HuH-7.5 (cell line): ENCODE data around the gene AGA.

Experiments
- DNase-seq: peaks from one replicate; pipeline ENCODE4 v3.0.0; 2011; ENCODE audit warnings: low spot score

Gene AGA

DNA sequence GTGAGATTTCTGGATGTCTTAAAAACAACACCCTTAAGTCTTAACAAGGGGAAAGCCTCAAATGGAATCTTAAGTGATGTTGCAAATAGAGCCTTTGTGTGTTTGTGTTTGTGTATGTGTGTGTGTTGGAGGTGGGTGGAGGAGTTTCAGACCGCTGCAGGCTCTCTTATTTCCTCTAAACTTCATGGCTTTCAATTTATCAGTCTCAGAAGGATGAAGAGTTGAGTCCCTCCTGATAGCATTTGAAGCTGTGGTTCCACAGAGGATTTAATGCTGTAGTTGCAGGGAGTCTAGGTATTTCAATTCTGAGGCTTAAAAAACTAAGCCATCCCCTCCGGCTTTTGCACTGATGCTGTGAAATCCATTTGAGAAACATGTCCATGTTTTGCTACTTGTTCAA, 4.3 kb upstream of the AGA start:
- DNase-seq, result no peak

- no peak for DNase-seq
Measured at GRCh38 chr4:177444911-177445736, 2.9 kb upstream of the AGA start.

DNA sequence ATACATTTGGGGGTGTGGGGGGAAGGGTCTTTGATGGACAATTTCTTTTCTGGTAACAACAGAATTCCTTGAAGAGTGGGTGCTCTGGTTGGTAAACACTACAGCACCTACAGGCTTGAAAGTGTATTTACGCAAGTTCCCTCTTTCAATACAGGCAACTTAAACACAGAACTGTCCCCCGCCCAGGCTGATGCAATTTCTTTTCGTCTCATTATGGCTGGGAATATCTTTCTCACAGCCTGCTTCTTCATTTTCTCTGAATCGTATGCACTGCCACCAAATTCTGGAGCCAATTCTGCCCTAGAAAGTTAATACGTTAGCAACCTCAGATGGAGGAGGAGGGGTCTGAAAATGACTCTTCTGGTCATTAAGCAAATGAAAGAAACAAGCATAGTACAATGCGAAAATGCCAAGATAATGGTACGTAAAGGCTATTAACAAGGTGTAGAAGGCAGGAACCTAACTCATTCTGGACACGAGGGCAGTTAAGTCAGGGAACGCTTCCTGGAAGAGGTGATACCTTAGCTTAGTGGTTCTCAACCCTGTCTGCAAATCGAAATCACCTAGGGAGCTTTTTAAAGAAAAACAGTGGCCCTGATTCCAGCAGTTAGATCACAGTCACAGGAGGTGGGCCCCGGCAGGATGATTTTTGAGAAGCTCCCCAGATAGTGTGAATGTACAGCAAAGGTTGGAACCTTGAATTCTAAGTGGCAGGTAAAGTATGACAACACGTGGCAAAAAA, 1.0 kb downstream of the AGA start:
- DNase-seq, result peak; percentile 27

DNA sequence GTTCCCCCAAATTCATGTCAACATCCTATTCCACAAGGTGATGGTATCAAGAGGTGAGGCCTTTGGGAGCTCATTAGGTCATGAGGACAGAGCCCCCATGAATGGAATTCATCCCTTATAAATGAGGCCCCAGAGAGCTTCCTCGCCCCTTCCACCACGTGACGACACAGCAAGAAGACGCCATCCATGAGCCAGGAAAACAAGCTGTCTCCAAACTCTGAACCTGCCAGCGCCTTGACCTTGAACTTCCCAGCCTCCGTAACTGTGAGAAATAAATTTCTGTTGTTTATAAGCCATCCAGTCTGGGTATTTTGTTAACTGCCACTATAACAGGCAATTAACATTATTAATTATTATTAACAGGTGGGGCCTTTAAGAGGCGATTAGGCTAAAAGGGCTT, 5.8 kb downstream of the AGA start:
- no peak for DNase-seq

DNA sequence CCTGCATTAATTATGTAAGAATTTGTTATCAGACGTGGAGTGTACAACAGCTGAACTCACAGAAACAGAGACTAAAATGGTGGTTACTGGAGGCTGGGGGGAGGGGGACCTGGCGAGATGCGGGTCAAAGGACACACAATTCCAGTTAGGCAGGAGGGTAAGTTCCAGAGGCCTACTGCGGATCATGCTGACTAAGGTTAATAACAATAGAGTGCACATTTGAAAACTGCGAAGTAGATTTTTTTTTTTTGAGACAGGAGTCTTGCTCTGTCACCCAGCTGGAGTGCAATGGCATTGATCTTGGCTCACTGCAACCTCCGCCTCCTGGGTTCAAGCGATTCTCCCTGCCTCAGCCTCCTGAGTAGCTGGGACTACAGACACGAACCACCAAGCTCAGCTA, 7.6 kb downstream of the AGA start:
- DNase-seq, result no peak

DNA sequence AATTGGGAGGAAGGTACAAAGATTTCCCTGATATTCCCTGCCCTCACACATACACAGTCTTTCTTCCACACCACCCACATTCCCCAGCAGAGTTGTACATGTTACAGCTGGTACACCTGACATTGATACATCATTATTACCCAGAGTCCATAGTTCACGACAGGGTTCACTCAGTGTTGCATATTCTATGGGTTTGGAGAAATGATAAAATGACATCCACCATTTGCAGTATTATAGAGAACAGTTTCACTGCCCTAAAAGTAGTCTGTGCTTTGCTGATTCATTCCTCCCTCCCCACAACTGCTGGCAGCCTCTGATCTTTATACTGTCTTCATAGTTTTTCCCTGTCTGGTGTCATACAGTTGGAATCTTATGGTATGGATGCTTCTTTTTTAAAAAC, 15.0 kb downstream of the AGA start:
- DNase-seq, result no peak

DNA sequence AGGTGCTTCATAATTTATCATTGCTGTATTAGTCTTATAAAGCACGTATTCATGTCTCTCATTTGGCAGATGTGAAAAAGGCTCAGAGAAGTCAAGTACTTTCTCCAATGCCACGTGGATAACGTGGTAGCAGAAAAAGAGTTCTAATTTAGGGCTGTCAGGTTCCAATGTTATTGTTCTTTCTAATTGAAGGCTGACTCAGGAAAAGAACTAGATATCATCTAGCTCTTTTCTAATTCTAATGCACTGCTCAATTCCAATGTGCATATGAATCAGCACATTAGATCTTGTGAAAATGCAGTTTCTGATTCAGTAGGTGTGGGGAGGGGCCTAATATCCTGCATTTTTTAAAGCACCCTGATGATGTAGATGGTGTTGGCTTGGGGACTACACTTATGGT, 22.8 kb downstream of the AGA start:
- no peak for DNase-seq

DNA sequence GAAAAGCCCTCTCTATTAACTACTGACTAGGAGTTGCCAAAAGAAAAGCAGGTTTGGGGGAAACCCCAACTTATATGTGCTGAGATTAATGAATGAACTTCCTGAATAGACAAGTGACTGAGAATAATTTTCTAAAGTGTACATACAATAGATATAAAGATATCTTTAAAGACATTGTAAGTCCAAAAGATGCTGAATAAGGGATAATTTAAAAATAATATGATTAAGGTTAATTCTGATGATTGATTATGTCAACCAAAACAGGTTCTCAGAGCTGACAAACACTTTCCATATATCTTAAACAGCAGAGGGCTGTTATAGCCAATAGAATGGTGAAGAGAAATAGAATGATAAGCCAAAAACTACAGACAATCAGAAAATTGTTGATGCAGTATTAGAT, 28.6 kb downstream of the AGA start:
- DNase-seq, result no peak

- no peak for DNase-seq
Measured at GRCh38 chr4:177413076-177413475, 29.2 kb downstream of the AGA start.

DNA sequence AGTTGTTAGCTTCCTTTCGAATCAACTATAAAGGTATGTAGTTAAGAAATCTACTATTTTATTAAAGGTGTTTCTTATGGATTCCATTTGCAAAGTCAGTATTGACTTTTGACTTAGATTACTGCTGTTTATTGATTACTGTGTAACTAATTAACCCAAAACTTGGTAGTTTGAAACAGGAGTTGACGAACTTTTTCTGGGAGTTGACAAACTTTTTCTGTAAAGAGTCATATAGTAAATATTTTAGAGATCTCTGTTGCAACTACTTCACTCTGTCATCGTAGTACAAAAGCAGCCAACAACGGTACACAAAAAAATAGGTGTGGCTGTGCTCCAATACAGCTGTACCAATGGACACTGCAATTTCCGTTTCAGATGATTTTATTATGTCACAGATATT, 30.2 kb downstream of the AGA start:
- no peak for DNase-seq

DNA sequence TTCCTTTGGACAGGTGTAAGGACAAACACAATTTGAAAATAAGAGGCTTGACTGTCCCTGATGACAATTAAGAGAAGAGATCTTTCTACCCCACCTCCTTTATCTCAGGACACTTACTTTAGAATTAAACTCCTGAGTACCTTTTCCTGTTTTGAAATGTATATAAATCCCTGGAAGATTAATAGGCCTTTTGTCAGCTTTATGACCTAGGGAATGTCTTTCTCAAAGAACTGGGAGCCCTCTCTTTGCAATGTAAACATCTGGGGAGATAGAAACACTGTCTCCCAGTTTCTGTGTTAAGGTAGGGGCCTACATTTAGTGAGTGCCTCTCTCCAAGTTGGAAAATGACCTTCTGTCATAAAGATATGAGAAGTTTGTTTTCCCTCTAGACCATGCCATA, 31.7 kb downstream of the AGA start:
- no peak for DNase-seq

DNA sequence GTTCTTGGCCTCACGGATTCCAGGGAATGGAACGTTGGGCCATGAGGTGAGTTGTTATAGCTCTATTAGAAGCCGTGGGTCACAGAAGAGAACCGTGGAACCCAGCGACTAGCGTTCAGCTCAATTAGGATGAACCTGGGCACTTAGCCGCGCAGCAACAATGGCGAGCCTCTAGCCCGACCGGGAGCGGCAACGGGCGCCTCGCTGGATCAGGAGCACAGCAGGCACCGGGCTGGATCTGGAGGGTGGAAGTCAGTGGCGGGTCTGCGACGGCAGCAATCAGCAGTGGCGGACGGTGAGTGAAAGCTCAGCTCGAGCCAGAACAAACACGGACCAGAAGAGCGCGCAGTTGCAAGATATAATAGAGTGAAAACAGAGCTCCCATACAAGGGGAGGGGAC, 34.2 kb downstream of the AGA start:
- no peak for DNase-seq

- no peak for DNase-seq
Measured at GRCh38 chr4:177405508-177405907, 36.7 kb downstream of the AGA start.

- DNase-seq, result no peak
Measured at GRCh38 chr4:177404986-177405385, 37.3 kb downstream of the AGA start.

DNA sequence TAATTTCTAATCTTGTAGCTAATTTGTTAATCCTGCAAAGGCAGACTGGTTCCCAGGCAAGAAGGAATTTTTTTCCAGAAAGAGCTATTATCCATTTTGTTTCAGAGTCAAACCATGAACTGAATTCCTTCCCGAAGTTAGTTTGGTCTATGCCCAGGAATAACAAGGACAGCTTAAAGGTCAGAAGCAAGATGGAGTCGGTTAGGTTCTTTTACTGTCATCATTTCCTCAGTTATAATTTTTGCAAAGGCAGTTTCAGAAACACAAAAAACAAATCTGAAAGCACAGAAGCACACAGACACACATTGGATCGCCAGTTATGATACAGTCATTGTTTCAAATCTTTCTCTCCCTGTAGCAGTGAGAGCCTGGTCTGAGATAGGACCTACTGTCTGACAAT, 37.9 kb downstream of the AGA start:
- DNase-seq, result no peak

- DNase-seq, result no peak
Measured at GRCh38 chr4:177403746-177404145, 38.5 kb downstream of the AGA start.

GRCh38 chr4:177401658-177402273, 40.5 kb downstream of the AGA start:
- no peak for DNase-seq

- no peak for DNase-seq
Measured at GRCh38 chr4:177400030-177400429, 42.2 kb downstream of the AGA start.

- DNase-seq, result no peak
Measured at GRCh38 chr4:177396352-177396751, 45.9 kb downstream of the AGA start.

- no peak for DNase-seq
Measured at GRCh38 chr4:177393236-177393635, 49.0 kb downstream of the AGA start.

DNA sequence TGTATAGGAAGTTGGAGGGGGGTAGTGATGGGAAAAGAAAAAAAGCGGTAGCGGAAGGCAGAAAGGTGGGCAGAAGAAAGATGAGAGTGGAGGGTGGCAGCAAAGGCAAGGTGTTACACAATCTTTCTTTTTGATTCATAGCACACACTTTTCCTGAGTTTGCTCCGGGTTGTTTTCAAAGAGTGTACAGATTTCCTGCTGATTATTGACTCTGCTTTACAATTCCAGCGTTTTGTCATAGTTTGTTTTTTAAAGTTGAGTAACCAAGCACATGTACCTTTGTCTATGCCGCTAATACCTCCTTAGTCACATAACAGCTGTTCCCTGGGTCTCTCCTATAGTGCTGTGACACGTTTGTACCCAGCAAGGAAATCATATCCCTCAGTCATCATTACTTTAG, 50.3 kb downstream of the AGA start:
- peak; percentile 22 for DNase-seq

- no peak for DNase-seq
Measured at GRCh38 chr4:177391287-177391686, 51.0 kb downstream of the AGA start.

DNA sequence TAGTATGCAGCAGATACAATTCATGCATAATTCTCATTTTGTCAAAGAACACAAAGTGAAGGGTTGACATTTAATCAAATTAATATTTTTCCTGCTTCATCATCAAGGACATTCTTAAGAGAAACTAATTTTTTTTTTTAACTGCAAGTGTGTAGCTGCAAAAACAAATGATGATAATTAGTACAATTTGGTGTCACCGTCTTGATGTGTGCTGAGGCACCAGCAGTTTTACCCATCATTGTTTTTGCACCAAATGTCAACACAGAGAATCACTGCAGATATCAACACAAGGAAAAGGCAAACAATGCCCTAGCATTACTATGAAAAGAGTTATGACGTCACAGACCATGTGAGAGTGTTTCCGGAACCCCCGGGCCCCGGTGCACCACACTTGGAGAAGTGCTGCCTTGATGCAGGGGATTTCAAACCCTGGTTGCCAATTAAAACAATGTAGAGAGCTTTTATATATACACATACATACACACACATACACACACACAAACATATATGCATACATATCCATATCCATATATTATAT, 55.9 kb downstream of the AGA start:
- no peak for DNase-seq
